Measurements from ENCODE around the gene TMEM82.

The TMEM82 gene

DNA sequence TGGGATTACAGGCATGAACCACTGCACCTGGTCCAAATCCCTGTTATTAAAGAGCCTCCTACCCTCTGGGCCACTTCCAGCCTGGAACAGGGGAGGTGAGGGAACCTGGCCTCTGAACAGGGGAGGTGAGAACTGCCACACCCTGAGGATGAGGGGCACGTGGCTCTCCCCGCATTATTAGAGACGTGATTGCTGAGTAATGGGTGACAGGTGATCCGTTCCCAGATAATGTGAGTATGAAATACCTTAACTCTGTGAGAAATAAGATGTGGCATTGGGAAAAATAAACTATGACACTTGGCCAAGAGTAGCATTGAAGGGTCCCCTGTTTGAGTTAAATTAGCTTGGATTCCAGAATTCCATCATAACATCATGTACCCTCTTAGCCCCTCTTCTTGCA is 19.9 kb upstream of the TMEM82 start:
- no peak for DNase-seq

DNA sequence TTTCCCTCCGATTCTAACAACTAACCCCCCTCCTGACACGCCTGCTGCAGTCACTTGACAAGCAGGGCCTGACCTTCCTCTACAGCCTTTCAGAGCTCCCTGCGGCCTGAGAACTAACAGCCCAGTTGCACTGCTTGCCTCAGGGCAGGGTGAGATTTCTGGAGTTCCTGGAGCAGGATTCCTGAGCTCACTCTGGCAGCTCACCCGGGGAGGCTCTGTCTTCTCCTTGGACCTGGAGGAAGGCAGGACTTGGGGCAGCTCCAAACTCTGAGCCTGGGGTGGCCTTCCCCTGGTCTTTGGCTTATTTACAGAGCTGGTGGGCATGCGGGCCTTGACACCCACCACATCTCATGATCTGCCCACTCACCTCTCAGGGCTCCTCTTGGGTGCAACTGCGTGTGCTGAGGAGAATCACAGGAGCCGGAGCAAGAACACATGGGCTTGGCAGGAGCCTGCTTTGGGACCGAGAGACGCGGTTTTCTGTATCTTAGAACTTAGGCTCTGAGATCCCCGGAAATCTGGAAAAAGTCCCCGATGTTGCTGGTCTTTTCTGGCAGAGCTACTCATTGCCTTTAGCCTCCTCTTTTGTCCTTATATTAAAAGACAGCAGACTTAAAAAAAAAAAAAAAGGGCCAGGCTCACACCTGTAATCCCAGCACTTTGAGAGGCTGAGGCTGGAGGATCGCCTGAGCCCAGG is 19.3 kb upstream of the TMEM82 start:
- no peak for DNase-seq

DNA sequence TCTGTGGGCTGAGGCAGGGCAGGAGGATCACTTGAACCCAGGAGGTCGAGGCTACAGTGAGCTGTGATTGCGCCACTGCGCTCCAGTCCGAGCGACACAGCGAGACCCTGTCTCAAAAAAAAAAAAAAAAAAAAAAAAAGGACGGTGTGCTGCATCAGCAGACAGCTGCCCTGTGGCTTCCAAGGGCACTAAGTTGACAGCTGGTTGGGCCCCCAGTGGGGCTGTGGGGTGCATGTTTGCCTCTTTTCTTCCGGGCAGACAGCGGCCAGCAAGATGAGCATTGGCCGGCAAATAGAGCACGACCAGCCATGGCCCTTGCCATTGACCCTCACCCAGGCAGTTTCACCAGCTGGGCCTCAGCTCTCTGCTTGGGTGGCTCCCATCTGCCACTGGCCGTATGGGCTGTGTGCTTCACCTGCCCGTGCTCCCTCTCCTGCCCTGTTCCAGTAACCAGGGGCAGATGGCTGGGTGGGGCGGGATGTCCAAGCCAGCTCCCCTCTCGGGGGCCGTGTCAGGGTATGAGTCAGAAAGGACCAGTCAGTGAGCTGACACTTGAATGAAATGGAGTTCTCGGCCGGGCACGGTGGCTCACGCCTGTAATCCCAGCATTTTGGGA is 18.6 kb upstream of the TMEM82 start:
- DNase-seq: peak; percentile 94

DNA sequence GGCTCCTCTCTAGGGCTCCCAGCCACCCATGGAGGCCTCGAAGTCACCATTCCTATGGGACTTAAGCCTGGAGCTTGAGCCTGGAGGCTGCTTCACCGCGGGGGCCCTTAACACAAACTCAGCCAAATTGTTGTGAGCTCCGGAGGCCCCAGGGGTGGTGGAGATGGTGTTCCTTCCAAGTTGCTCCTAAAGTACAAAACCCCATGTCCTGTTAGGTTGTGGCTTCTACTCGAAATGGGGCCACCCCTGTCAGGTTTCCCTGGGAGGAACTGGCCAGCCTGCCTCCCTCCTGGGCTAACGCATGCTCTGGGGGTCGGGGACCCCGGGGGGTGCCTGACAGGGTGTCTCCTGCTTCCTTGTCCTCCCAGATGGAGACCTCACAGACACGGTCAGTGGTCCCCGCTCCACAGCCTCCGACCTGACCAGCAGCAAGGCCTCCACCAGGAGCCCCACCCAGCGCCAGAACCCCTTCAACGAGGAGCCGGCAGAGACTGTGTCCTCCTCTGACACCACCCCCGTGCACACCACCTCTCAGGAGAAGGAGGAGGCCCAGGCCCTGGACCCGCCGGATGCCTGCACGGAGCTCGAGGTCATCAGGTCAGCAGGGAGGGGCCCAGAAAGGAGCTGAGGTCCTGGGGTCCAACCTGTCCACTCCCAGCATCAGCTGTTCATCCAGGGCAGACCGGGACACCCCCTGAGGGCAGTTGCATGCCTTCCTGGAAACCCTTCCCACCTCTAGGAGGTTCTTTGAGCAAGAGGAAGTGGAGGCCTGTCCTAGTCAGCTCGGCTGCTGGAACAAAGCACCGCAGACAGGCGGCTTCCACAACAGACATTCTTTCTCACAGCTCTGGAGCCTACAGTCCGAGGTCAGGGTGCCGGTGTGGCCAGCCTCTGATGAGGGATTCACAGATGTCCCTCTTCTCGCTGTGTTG is 17.1 kb upstream of the TMEM82 start:
- no peak for DNase-seq

DNA sequence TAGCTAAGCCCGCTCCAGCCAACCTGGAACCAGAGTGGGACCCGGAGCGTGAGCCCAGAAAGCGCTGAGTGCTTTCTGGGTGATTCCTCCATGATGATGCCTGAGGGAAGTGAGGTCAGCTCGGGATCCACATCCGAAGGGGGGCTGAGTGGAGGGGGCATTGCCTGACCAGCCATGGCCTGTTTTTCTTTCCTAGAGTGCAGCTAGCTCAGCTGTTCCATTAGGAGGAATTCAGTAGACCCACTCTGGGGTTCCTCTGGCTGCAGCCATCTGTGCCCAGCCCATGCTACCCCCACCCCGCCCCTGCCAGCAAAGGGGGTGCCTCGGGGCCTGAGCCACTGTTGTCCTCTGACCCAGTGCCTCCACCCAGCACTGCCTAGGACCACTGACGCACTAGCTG is 15.8 kb upstream of the TMEM82 start:
- no peak for DNase-seq

- DNase-seq: no peak
Measured at GRCh38 chr1:15727021-15727420, 15.3 kb upstream of the TMEM82 start.

GRCh38 chr1:15727424-15727823 is 14.9 kb upstream of the TMEM82 start:
- DNase-seq: no peak

DNA sequence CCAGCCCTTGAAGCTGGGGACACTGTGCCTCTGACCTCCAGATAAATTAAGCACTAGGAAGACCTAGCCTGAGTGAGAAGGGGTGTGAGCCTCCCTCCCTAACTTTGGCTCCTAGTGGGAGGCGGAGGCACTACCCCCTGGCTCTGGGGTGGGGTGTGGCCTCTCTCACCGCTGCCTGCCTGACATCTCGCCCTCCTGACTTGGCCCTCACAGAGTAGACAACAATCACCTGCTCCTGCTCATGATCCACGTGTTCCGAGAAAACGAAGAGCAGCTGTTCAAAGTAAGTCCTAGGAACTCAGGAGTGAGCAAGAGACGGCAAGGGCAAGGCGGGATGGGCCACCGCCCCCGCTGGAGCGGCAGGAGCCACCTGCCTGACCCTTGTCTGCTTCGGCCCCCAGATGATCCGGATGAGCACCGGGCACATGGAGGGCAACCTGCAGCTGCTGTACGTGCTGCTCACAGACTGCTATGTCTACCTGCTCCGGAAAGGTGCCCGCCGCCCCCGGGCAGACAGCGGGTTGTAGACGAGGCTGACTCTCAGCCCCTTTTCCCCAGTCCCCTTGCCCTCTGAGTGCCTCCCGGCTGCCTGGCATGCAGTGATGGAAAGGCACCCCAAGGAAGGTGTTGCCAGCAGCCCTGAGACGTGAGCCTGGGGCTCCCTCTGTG is 14.3 kb upstream of the TMEM82 start:
- DNase-seq: no peak

DNA sequence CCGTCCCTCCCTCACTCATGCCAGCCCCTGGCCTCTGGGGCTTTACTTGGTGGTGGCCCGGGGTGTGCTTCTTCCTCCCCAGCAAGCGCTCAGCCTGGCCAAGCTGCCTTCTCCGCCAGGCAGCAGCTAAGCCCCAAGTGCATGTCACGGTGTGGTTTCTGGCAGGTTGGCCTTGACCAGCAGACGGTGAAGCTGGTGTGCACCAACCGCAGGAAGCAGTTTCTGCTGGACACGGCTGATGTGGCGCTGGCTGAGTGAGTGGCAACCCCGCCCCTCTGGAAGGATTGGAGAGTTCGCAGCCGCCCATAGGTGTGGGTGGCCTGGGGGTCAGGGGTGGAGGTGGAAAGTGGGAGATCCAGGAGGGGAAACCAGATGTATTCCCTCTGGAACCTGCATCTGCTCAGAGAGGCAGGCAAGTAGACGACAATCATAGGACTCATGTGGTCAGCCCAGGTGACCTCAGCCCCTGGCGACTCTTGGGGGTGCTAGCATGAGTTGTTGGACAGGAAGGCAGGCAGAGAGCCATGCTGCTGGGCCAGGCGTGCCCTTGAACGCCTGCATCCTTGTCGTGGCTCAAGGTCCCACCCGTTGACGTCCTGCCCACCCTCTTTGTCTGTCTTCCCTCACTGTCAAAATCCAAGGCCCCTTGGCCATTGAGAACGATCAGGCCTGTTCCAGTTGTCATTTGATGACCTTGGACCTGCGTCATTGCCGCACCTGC is 13.2 kb upstream of the TMEM82 start:
- no peak for DNase-seq

DNA sequence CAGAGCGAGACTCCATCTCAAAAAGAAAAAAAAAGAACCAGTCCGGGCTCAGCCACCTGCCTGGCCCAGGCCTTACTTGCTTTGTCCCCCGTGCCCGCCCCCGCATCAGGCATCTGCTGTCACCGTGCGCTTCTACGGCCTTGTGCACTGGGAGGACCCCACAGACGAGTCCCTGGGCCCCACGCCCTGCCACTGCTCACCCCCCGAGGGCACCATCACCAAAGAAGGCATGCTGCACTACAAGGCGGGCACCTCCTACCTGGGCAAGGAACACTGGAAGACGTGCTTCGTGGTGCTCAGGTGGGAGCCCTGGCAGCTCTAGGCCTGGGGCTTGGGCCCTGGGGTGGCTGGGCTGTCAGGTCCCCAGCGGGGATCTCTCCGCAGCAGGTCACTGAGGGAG is 11.9 kb upstream of the TMEM82 start:
- DNase-seq: no peak

DNA sequence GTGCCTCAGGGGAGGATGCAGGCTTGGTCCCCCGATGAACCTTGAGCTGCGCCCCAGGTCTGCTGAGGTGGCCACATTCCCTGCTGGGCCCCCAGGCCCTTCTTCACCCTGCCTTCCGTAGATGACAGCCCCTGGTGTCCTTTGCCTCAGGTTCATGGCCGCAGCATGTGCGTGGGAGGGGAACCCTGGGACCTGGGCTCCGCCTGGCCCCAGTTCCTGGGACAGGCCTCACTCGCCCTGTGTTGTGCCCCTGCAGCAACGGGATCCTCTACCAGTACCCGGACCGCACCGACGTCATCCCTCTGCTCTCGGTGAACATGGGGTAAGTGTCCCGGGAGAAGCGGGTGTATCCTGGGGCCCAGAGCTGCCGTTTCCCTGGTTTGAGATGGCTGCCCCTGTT is 11.4 kb upstream of the TMEM82 start:
- no peak for DNase-seq

DNA sequence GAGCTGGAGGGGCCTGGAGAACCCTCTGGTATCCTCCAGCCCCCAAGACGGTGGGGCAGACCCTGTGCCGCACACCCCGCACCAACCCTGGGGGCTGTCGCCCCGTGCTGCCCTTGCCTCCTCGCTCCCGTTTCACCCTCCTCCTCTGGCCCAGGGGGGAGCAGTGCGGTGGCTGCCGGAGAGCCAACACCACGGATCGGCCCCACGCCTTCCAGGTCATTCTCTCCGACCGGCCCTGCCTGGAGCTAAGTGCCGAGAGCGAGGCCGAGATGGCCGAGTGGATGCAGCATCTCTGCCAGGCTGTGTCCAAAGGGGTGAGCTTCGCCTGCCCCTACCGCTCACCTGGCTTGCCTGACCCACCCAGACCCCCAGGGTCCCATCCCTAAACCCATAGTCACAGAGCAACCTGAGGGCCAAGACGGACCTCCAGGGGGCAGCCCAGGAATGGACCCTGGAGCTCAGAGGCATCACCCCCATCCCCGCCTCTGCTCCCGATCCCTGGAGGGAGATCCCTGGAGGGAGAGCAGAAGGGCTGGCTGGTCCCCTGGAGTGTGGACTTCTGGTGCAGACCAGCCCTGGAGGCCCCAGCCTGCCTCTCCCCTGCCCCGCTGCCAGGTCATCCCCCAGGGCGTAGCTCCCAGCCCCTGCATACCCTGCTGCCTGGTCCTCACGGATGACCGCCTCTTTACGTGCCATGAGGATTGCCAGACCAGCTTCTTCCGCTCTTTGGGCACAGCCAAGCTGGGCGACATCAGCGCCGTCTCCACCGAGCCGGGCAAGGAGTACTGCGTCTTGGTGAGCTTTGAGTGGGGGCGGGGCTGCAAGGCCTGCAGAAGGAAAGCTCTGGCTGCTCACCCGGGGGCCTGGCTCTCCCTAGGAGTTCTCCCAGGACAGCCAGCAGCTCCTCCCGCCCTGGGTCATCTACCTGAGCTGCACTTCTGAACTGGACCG is 10.3 kb upstream of the TMEM82 start:
- no peak for DNase-seq

DNA sequence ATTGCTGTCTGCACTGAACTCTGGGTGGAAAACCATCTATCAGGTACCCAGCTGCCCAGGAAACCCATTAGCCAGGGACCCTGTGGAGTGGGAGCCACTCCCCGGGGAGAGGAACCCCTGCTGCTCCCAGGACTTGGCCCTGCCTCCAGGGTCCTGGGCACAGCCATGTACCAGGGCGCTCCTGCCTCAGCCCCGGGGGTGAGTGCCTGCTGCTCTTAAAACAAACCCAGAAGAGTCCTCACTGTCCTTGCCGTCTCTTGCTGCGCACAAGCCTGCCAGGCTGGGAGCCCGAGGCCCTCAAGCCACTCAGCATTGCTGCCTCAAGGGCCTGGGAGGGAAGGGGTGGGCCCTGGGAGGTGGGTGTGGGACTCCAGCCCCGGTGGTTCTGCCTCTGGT is 9.6 kb upstream of the TMEM82 start:
- no peak for DNase-seq

DNA sequence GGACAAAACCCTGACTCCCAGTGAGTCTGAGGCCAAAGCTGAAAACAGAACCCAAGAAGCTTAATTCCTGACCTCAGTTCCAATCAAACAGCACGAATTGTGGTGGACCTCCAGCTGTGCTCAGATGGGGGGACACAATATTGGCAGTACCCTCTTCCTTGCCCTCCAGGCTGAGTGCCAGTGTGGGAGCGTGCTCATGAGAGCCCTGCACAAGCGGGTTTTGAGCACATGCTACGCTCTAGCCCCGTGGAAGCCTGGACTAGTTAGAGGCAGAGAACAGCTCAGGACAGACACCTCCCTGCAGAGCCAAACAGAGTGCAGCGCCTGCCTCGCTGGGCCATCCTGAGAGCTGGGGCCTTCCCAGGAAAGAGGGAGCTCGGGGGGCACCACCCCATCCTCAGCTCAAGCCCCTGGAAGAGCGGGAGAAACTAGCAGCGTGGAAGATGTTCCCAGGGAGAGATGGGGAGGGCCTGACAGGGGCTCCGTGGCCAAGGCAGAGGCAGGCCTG is 9.0 kb upstream of the TMEM82 start:
- DNase-seq: no peak

DNA sequence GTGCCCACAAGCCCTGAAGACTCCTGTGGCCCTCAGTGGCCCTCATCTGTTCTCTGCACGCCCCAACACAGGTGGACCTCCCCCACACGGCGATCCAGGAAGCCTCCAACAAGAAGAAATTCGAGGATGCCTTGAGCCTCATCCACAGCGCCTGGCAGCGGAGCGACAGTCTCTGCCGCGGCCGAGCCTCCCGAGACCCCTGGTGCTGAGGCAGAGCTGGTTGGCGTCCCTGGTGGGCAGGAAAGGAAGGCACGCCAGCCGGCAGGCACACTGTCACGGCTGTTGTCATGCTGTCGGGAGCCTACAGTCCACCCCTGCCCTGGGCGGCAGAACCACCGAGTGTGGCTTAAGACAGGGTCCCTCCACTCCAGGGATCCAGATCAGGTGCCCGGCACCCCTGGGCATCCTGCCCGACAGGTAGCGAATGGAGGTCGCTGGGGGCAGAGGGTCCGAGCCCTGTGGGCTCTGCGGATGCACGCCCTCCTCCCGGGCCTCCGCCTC is 8.5 kb upstream of the TMEM82 start:
- DNase-seq: no peak

DNA sequence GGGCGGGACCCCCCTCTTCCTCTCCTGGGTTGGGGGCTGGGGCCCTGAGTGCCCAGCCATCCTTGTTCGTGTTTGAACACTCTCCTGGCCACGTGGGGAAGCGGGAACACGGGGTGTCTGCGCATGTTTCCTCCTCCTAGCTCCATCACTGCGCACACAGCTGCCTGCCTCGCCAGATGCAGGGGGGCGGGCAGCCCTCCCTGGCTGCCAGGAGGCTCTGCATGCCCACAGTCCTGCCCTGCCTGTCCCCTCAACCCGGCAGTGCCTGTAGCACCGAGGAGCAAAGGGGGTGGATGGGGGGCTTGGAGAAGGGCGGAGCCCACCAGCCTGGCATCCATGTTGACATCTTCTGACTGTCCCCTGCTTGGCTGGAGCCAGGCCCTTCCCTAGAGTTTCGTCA is 8.0 kb upstream of the TMEM82 start:
- no peak for DNase-seq

- no peak for DNase-seq
Measured at GRCh38 chr1:15734901-15735300, 7.4 kb upstream of the TMEM82 start.

DNA sequence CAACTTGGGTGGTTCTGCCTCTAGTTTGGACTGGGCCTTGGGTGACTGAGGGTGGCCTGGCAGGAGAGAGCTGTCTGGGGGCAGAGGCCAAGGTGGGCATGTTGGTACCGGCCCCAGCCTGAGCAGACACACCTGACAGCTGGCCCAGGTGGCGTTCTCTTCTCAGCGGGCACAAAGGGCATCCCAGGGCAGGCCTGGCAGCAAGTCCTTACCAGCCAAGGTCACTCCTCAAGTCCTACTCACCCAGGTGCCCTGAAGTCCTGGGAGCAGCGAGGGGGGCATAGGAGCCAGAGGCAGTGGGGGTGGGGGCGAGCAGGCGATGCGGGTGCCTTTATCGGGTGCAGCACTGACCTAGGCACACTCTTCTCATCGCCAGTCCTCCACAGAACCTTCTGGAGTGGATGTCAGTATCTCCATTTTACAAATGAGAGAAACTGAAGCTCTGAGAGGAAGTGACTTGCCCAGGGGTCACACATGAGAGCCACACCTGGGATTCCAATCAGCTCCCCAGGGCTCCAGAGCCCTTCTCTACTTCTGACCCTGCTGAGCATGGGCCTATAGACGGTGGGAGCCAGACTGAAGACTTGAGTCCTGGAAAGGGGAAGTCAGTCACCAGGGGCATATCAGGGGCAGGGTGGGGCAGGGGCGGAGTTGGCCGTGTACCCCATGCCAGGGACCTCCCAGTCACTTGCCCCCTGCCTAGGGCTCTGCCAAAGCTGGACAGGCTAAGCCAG is 6.8 kb upstream of the TMEM82 start:
- DNase-seq: no peak

- peak; percentile 22 for DNase-seq
Measured at GRCh38 chr1:15736038-15736891, 6.0 kb upstream of the TMEM82 start, which contains the start of gene SLC25A34. Gene SLC25A34, plus strand, starts transcription at chr1:15736258. Its CDS starts 228 bp downstream, at chr1:15736486.

All from DMS 273 treated with DMSO at 0.1 percent for 48 hours (cell line).